Ascending aorta (tissue), 2 donors: ENCODE data around the gene PCDHA6. TPM values are rescaled to one million over a fixed set of nuclear protein-coding genes. Genes with fewer than 3 reads are reported as not detected.
"Not testable (repeated sequence)": the region's sequence is repeated elsewhere in the genome, so short reads cannot be mapped to it uniquely, and the experiment has no call there.

Experiments used
- DNase-seq, 2 donors: peaks; one replicate each; pipeline ENCODE4 v3.0.0-alpha.2; 2019; ENCODE audit warnings: low spot score in 2 of 2
- H3K27ac ChIP-seq, 2 donors: fragments of 200-600 bp; sonication (generic); one replicate each; pipeline ENCODE4 v1.5.1; 2016 to 2017; ENCODE audit warnings: mild to moderate bottlenecking in 1 of 2
- H3K27me3 ChIP-seq: fragments of 200-600 bp; sonication (generic); one replicate; pipeline ENCODE4 v1.5.1; 2017
- H3K36me3 ChIP-seq, 2 donors: fragments of 200-600 bp; sonication (generic); one replicate each; pipeline ENCODE4 v1.5.1; 2016
- H3K4me1 ChIP-seq, 2 donors: fragments of 200-600 bp; sonication (generic); one replicate each; pipeline ENCODE4 v1.5.1; 2016 to 2017; ENCODE audit warnings: mild to moderate bottlenecking in 1 of 2
- H3K4me3 ChIP-seq, 2 donors: fragments of 200-600 bp; sonication (generic); one replicate each; pipeline ENCODE4 v1.5.1; 2016 to 2017; ENCODE audit warnings: mild to moderate bottlenecking in 1 of 2
- H3K9me3 ChIP-seq, 2 donors: fragments of 200-600 bp; sonication (generic); one replicate each; pipeline ENCODE4 v1.5.1; 2016
- CTCF ChIP-seq, 3 experiments: fragments of 200-600 bp in 2 of 3; fragments of 450-650 bp in 1 of 3; sonication (generic) in 2 of 3; IDR thresholded peaks; one replicate each; pipeline ENCODE4 v1.5.1; 2016 to 2019; ENCODE audit warnings: antibody characterized with exemption in 3 of 3, mild to moderate bottlenecking in 1 of 3, moderate library complexity in 1 of 3
- intact Hi-C: fragments of 100-400 bp; cut with DNase I; formaldehyde crosslinking; loops from one replicate; pipeline ENCODE4 v1.15.1; 2023
- total RNA-seq: library from RNA; depleted of rRNA; stranded (reverse); fragments of >200 nt; gene quantifications from one replicate; pipeline ENCODE4 v1.1.0, GENCODE V29; 2016

PCDHA6 gene
- total RNA-seq, 1 donor from 2014 or later, result not detected

DNA sequence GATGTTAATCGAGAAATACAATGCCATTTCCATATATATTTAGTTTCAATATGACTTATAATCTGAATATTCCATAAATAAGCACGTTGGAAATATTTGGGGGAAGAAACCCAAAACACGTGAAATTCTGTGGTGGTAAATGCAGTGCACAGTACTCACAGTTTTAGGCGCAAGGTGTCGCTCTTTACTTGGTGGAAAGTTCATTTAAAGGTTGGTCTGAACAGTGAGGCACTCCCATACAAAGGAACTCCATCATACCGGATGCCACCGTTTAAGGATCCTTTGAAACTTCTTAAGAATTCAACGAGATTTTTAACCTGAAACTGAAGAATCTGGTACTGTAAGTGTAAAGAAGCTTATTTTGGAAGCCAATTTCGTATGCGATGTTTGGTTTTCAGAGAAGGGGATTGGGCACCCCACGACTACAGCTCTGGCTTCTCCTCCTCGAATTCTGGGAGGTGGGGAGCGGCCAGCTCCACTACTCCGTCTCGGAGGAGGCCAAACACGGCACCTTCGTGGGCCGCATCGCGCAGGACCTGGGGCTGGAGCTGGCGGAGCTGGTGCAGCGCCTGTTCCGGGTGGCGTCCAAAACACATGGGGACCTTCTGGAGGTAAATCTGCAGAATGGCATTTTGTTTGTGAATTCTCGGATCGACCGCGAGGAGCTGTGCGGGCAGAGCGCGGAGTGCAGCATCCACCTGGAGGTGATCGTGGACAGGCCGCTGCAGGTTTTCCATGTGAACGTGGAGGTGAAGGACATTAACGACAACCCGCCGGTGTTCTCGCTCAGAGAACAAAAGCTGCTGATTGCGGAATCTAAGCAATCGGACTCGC, 41.2 kb downstream of the PCDHA6 start, which contains the start of gene PCDHA11:
Gene PCDHA11 (plus strand): TSS at position 237 of the 834 bp plus-strand sequence. CDS start 147 bp downstream, at position 384.
- Histone ChIP-seq H3K4me1 (no peaks in the 10 kb centered on the region), H3K9me3 (peaks cover 8 to 42% of the 10 kb centered on the region in 2 donors), H3K27me3 (no peaks in the 10 kb centered on the region), H3K27ac (no peak within 1 kb of the TSS), H3K4me3 (no peak within 1 kb of the TSS), H3K36me3 (no peaks in the 10 kb centered on the region)
- TF ChIP-seq CTCF (IDR thresholded peaks at IDR 0.05), result no peak
- no peak for DNase-seq
- intact Hi-C loops, result no loop called here

DNA sequence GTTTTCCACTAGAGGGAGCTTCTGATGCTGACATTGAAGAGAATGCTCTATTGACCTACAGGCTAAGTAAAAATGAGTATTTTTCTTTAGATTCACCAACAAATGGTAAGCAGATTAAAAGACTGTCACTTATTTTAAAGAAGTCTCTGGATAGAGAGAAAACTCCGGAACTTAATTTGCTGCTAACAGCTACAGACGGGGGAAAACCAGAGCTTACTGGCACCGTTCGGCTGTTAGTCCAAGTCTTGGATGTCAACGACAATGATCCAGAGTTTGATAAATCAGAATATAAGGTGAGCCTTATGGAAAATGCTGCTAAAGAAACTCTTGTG, 41.8 kb downstream of the PCDHA6 start:
- no peak for TF ChIP-seq CTCF (IDR thresholded peaks at IDR 0.05)
- Histone ChIP-seq H3K36me3 (no peaks in the 10 kb centered on the region), H3K4me1 (no peaks in the 10 kb centered on the region), H3K27ac (no peak overlapping the region), H3K4me3 (no peak overlapping the region), H3K27me3 (no peaks in the 10 kb centered on the region), H3K9me3 (peaks cover 8 to 41% of the 10 kb centered on the region in 2 donors)
- intact Hi-C loops, result no loop called here
- no peak for DNase-seq

- Histone ChIP-seq H3K27me3 (no peaks in the 10 kb centered on the region), H3K9me3 (peaks cover 12 to 48% of the 10 kb centered on the region in 2 donors), H3K4me3 (no peak overlapping the region), H3K4me1 (no peaks in the 10 kb centered on the region), H3K36me3 (no peaks in the 10 kb centered on the region), H3K27ac (no peak overlapping the region)
- intact Hi-C loops, result no loop called here
- DNase-seq, result no peak
- no peak for TF ChIP-seq CTCF (IDR thresholded peaks at IDR 0.05)
These were observed 42.8 kb downstream of the PCDHA6 start for GRCh38 chr5:140870221-140871201.

DNA sequence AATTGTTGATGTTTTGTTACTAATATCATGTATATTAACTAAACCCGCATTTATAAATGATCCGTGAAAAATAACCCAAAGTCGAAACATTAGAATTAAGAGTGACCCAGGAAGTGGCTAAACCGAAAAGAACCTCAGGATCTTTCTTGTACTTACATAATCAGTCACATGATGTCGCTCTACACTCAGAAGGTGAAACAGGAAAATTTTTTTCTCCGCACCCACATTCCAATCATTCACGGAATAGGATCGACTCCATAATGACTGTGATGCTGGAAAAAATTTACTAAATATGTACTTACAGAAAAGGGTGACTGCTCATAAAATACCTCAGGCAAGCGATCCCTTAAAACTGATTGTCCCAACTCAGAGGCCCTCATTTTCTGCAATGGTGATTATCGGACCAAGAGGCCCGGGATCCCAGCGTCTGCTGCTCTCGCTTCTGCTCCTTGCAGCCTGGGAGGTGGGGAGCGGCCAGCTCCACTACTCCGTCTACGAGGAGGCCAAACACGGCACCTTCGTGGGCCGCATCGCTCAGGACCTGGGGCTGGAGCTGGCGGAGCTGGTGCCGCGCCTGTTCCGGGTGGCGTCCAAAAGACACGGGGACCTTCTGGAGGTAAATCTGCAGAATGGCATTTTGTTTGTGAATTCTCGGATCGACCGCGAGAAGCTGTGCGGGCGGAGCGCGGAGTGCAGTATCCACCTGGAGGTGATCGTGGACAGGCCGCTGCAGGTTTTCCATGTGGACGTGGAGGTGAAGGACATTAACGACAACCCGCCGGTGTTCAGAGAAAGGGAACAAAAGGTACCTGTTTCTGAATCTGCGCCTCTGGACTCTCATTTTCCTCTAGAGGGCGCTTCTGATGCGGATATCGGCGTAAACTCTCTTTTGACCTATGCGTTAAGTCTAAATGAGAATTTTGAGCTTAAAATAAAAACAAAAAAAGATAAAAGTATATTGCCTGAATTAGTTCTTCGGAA, 47.6 kb downstream of the PCDHA6 start, which contains the start of gene PCDHA12:
Gene PCDHA12 (plus strand): TSS at position 224 of the 981 bp plus-strand sequence. CDS start 165 bp downstream, at position 389.
- DNase-seq, result no peak
- Histone ChIP-seq H3K36me3 (no peaks in the 10 kb centered on the region), H3K4me1 (no peaks in the 10 kb centered on the region), H3K9me3 (peaks cover 24 to 60% of the 10 kb centered on the region in 2 donors), H3K27ac (no peak within 1 kb of the TSS), H3K27me3 (no peaks in the 10 kb centered on the region), H3K4me3 (no peak within 1 kb of the TSS)
- no peak for TF ChIP-seq CTCF (IDR thresholded peaks at IDR 0.05)
- intact Hi-C loops, result no loop called here

- intact Hi-C loops, DNase-seq, H3K27me3 ChIP-seq, H3K4me3 ChIP-seq, H3K27ac ChIP-seq, H3K36me3 ChIP-seq, H3K4me1 ChIP-seq: not testable (repeated sequence)
- peaks cover 17 to 61% of the 10 kb centered on the region in 2 donors for H3K9me3 ChIP-seq
These were observed 48.9 kb downstream of the PCDHA6 start for GRCh38 chr5:140876541-140877261.
